ENCODE results near the gene ZAP70.
"Not testable (repeated sequence)": the region's sequence is repeated elsewhere in the genome, so short reads cannot be mapped to it uniquely, and the experiment has no call there.

Gene ZAP70

GRCh38 chr2:97713296-97714083 lies at the start of gene ZAP70:
Gene ZAP70, plus strand, starts transcription at chr2:97713576. Its CDS starts 10,461 bp downstream, at chr2:97724037.
- no peak for DNase-seq

DNA sequence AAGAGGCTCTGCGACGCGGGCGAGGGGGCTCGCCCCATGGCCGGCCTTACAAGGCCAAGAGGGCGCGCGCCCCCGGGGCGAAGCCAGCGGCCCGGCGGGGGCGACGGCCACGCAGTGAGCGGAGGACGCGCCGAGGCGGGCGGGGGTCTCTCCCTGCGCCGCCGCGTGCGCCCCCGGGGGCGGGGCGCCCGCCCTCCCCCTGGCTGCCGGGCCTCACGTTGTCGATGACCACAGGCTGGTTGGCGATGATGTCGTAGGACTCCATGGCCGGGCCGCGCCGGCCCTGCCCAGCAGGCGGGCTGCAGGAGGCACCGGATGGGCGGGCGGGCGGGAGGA lies 49.8 kb upstream of the ZAP70 start:
- peak; percentile 56 for DNase-seq

GRCh38 chr2:97663962-97664635 lies 49.3 kb upstream of the ZAP70 start, which contains the start of gene ACTR1B:
Gene ACTR1B, minus strand, starts transcription at chr2:97664044. Its CDS starts 154 bp downstream, at chr2:97663890.
- peak; percentile 98 for DNase-seq

DNA sequence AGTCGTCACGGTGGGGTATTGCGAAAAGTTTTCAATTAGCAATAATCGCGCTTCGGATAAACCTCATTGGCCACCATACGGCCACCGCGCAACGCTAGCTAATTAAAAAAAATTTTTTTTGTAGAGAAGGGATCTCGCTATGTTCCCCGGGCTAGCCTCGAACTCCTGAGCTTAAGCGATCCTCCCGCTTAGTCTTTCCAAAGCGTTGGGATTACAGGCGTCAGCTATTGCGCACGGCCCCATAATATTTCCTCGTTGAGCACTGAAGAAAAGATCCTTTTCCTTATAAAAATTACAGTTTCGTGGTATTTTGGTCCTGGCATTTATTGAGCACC lies 48.8 kb upstream of the ZAP70 start:
- DNase-seq: no peak

DNA sequence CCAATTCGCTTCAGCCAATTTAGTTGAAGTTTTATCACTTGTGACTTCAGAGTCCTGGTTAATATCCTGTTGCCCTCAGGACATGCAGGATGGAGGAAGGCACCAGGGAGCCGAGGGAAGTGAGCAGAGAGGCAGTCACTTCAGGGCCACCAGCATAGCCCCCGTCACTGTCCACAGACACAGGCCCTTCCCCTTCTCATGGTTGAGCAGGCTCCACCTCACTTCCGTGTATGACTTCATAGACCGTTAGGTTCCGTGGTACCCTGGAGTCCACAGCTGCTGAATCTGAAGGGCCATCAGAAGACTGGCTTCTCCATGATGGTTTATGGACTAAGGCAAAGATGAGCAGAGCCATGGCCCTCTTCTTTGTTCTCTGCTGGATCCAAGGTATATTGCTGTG lies 43.9 kb upstream of the ZAP70 start, which contains the start of gene C2orf92:
Gene C2orf92 (plus strand): TSS at position 266 of the 400 bp plus-strand sequence. CDS start 76 bp downstream, at position 342.
- no peak for DNase-seq

- DNase-seq: no peak
Observed at GRCh38 chr2:97670471-97670870, 42.9 kb upstream of the ZAP70 start.

GRCh38 chr2:97671526-97671925 lies 41.9 kb upstream of the ZAP70 start:
- DNase-seq: no peak

GRCh38 chr2:97672606-97673140 lies 40.7 kb upstream of the ZAP70 start:
- not testable (repeated sequence) for DNase-seq

GRCh38 chr2:97673182-97673914 lies 40.0 kb upstream of the ZAP70 start:
- no peak for DNase-seq

- no peak for DNase-seq
Observed at GRCh38 chr2:97673915-97674283, 39.5 kb upstream of the ZAP70 start.

DNA sequence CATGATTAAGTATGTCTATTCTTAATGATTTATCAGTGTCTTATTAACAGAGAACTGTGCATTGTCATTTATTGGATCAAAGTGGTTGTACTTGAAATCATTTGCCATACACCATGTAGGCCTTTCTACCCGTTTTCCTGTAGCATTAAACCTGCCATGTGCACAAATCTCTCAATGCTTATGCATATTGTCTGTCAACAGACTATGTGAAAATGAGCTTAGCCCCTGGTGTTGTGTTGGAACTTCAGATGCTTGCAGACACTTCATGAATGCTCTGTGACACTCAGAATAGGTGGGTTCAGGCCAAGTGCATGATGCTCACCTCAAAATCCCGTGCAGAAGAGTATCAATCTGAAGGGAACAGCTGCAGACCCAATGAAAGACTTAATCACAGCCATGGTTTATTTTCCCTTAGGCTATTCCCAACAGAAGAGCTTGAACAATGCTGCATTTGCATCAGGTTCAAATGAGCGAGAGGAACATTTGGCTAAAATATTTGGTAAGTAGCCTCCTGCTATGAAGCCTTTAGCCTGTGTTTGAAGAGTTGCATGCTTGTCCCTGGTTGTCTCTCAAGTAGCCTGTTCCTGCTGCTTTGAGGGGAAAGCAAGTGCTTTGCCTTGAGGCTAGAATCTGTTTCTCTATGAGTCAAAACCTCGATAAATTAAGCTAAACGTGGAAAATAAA lies 37.8 kb upstream of the ZAP70 start:
- no peak for DNase-seq

- DNase-seq: no peak
Observed at GRCh38 chr2:97676620-97677019, 36.8 kb upstream of the ZAP70 start.

- no peak for DNase-seq
Observed at GRCh38 chr2:97677480-97677879, 35.9 kb upstream of the ZAP70 start.

GRCh38 chr2:97678298-97678697 lies 35.1 kb upstream of the ZAP70 start:
- DNase-seq: no peak

- not testable (repeated sequence) for DNase-seq
Observed at GRCh38 chr2:97687235-97687634, 26.1 kb upstream of the ZAP70 start.

DNA sequence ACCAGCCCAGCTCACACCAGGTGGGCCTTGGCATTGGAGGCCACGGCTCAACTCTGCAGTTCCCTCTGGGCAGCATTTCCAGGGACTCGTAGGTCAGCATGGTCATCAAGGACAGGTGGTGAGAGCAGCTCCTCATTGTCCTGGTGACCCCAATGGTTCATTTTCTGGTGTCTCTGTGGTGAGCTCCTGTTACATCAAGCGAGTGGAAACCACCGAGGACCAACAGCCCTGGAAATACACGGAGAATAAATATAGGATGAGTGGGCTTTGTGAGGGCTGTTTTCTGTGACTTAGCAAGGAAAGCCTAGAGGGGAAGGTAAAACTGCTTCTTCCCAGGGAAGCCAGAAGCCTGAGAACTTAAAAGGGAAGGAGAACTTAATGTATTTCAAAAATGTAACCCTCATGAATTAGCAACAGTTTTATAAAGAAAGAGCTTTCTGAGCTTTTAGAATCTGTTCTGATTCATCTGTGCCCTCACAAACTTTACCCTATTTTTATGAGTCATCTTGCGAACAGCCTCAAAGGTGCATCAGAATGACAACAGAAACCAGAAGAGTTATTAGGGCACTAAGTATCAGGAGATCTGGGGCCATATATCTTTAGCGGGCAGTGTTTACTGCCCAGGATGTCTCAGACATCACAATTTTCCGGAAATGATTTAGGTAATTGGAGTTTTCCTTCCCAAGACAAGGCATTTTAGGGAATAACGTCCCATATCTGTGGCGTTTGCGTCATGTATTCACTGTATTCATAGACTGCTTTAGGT lies 25.1 kb upstream of the ZAP70 start:
- DNase-seq: no peak

GRCh38 chr2:97691166-97691565 lies 22.2 kb upstream of the ZAP70 start:
- DNase-seq: no peak

GRCh38 chr2:97693476-97693875 lies 19.9 kb upstream of the ZAP70 start:
- DNase-seq: no peak

DNA sequence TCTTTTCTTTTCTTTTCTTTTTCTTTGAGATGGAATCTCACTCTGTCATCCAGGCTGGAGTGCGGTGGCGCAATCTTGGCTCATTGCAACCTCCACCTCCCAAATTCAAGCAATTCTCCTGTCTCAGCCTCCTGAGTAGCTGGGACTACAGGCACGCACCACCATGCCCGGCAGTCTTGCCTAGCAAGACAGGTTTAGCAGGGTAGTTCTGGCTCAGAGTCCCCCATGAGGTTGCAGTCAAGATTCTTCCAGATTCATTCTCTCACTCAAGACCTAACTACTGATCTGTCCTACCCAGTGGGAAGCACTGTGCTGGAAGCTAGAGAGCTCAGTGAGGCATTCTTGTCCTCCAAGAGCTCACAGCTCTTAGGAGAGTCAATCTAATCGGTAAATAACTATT lies 17.6 kb upstream of the ZAP70 start:
- no peak for DNase-seq

GRCh38 chr2:97697252-97698235 lies 15.8 kb upstream of the ZAP70 start:
- peak; percentile 76 for DNase-seq

DNA sequence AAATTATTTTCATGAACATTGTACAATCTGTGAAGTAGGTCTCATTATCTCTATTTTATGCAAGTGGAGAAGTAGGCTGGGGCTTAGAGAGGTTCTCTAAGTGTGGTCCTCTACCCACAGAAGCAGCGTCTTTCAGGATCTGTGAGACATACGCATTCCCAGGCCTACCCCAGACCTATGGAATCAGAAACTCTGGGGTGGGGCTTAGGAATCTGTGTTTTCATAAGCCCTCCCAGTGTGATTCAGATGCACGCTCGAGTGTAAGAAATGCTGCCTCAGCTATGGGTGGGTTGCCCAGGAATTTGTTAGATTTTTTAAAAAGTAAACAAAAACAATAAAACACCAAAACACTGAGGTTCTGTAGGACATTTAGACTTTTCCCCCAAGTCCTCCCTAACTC lies 14.8 kb upstream of the ZAP70 start:
- DNase-seq: no peak
